HEK293 (cell line): Measurements from ENCODE around the gene FCHSD1.

Experiments
- BCL11A ChIP-seq: fragments of 450-650 bp; formaldehyde crosslinking; IDR thresholded peaks from 2 replicates; pipeline ENCODE4 v1.5.1; 2016; ENCODE audit warnings: low read depth, missing biosample characterization, missing genetic modification characterization
- ELK4 ChIP-seq: IDR thresholded peaks from 2 replicates; pipeline ENCODE4 v1.6.1; 2011; ENCODE audit warnings: mild to moderate bottlenecking, low read depth, low read length, borderline replicate concordance
- GFI1B ChIP-seq: fragments of 450-650 bp; formaldehyde crosslinking; IDR thresholded peaks from 2 replicates; pipeline ENCODE4 v1.5.1; 2016; ENCODE audit warnings: missing biosample characterization, missing genetic modification characterization
- GLI2 ChIP-seq: fragments of 450-650 bp; formaldehyde crosslinking; IDR thresholded peaks from 2 replicates; pipeline ENCODE4; 2017; ENCODE audit warnings: missing biosample characterization, missing genetic modification characterization, low read depth, borderline replicate concordance
- IKZF3 ChIP-seq: fragments of 450-650 bp; IDR thresholded peaks from 2 replicates; pipeline ENCODE4 v1.5.0; 2018; ENCODE audit warnings: missing biosample characterization, mild to moderate bottlenecking, missing genetic modification characterization, moderate library complexity
- KLF8 ChIP-seq: fragments of 450-650 bp; formaldehyde crosslinking; IDR thresholded peaks from 2 replicates; pipeline ENCODE4 v1.5.1; 2016; ENCODE audit warnings: missing biosample characterization, missing genetic modification characterization
- MZF1 ChIP-seq: fragments of 450-650 bp; formaldehyde crosslinking; IDR thresholded peaks from 2 replicates; pipeline ENCODE4 v1.5.1; 2017; ENCODE audit warnings: missing biosample characterization, missing genetic modification characterization, borderline replicate concordance
- OSR2 ChIP-seq: fragments of 450-650 bp; formaldehyde crosslinking; IDR thresholded peaks from 2 replicates; pipeline ENCODE4 v1.5.1; 2016; ENCODE audit warnings: missing biosample characterization, missing genetic modification characterization
- REPIN1 ChIP-seq: fragments of 450-650 bp; formaldehyde crosslinking; IDR thresholded peaks from 2 replicates; pipeline ENCODE4 v1.5.1; 2017; ENCODE audit warnings: missing biosample characterization, missing genetic modification characterization, low read depth
- SETDB1 ChIP-seq: IDR thresholded peaks from one replicate; pipeline ENCODE4 v1.6.1; 2017; ENCODE audit warnings: mild to moderate bottlenecking, low read length, moderate library complexity, mixed read lengths; ENCODE audit not compliant: insufficient read length
- TSHZ1 ChIP-seq: fragments of 450-650 bp; formaldehyde crosslinking; IDR thresholded peaks from 2 replicates; pipeline ENCODE4 v1.5.1; 2016; ENCODE audit warnings: missing biosample characterization, missing genetic modification characterization, borderline replicate concordance
- WT1 ChIP-seq: fragments of 450-650 bp; formaldehyde crosslinking; IDR thresholded peaks from 2 replicates; pipeline ENCODE4 v1.5.1; 2016; ENCODE audit warnings: missing biosample characterization, missing genetic modification characterization
- ZBTB20 ChIP-seq: fragments of 450-650 bp; formaldehyde crosslinking; IDR thresholded peaks from 2 replicates; pipeline ENCODE4 v1.5.1; 2016; ENCODE audit warnings: missing biosample characterization, missing genetic modification characterization
- ZBTB7A ChIP-seq: fragments of 450-650 bp; formaldehyde crosslinking; IDR thresholded peaks from 2 replicates; pipeline ENCODE4 v1.5.1; 2016; ENCODE audit warnings: low read depth, missing biosample characterization, missing genetic modification characterization
- ZNF10 ChIP-seq: fragments of 450-650 bp; formaldehyde crosslinking; IDR thresholded peaks from 2 replicates; pipeline ENCODE4 v1.5.1; 2017; ENCODE audit warnings: missing biosample characterization, missing genetic modification characterization
- ZNF121 ChIP-seq: fragments of 450-650 bp; formaldehyde crosslinking; IDR thresholded peaks from 2 replicates; pipeline ENCODE4 v1.5.1; 2016; ENCODE audit warnings: missing biosample characterization, missing genetic modification characterization
- ZNF140 ChIP-seq: fragments of 450-650 bp; formaldehyde crosslinking; IDR thresholded peaks from 2 replicates; pipeline ENCODE4 v1.5.1; 2016; ENCODE audit warnings: missing biosample characterization, missing genetic modification characterization
- ZNF155 ChIP-seq: fragments of 450-650 bp; formaldehyde crosslinking; IDR thresholded peaks from 2 replicates; pipeline ENCODE4 v1.5.1; 2016; ENCODE audit warnings: missing biosample characterization, missing genetic modification characterization
- ZNF184 ChIP-seq: fragments of 450-650 bp; IDR thresholded peaks from 2 replicates; pipeline ENCODE4 v1.5.1; 2018; ENCODE audit warnings: missing biosample characterization, mild to moderate bottlenecking, missing genetic modification characterization
- ZNF214 ChIP-seq: fragments of 450-650 bp; formaldehyde crosslinking; IDR thresholded peaks from 2 replicates; pipeline ENCODE4 v1.5.1; 2017; ENCODE audit warnings: missing biosample characterization, mild to moderate bottlenecking, missing genetic modification characterization, borderline replicate concordance
- ZNF221 ChIP-seq: fragments of 450-650 bp; formaldehyde crosslinking; IDR thresholded peaks from 2 replicates; pipeline ENCODE4 v1.5.1; 2017; ENCODE audit warnings: missing biosample characterization, missing genetic modification characterization, borderline replicate concordance
- ZNF37A ChIP-seq: fragments of 450-650 bp; IDR thresholded peaks from 2 replicates; pipeline ENCODE4 v1.5.1; 2018; ENCODE audit warnings: missing biosample characterization, missing genetic modification characterization
- ZNF426 ChIP-seq: fragments of 450-650 bp; formaldehyde crosslinking; IDR thresholded peaks from 2 replicates; pipeline ENCODE4 v1.5.1; 2017; ENCODE audit warnings: missing biosample characterization, missing genetic modification characterization, mild to moderate bottlenecking, inconsistent platforms, moderate library complexity
- ZNF473 ChIP-seq: fragments of 450-650 bp; formaldehyde crosslinking; IDR thresholded peaks from 2 replicates; pipeline ENCODE4 v1.5.1; 2017; ENCODE audit warnings: missing biosample characterization, missing genetic modification characterization
- ZNF501 ChIP-seq: fragments of 450-650 bp; formaldehyde crosslinking; IDR thresholded peaks from 2 replicates; pipeline ENCODE4 v1.5.1; 2016; ENCODE audit warnings: missing biosample characterization, missing genetic modification characterization
- ZNF521 ChIP-seq: fragments of 450-650 bp; formaldehyde crosslinking; IDR thresholded peaks from 2 replicates; pipeline ENCODE4 v1.5.1; 2017; ENCODE audit warnings: missing biosample characterization, mild to moderate bottlenecking, missing genetic modification characterization
- ZNF530 ChIP-seq: fragments of 450-650 bp; formaldehyde crosslinking; IDR thresholded peaks from 2 replicates; pipeline ENCODE4 v1.5.1; 2016; ENCODE audit warnings: low read depth, missing biosample characterization, missing genetic modification characterization
- ZNF544 ChIP-seq: fragments of 450-650 bp; formaldehyde crosslinking; IDR thresholded peaks from 2 replicates; pipeline ENCODE4 v1.5.0; 2017; ENCODE audit warnings: missing biosample characterization, missing genetic modification characterization
- ZNF549 ChIP-seq: fragments of 450-650 bp; IDR thresholded peaks from 2 replicates; pipeline ENCODE4 v1.5.1; 2018; ENCODE audit warnings: missing biosample characterization, missing genetic modification characterization, mild to moderate bottlenecking, inconsistent platforms, moderate library complexity
- ZNF555 ChIP-seq: fragments of 450-650 bp; formaldehyde crosslinking; conservative IDR thresholded peaks from 2 replicates; pipeline ENCODE4 v1.5.1; 2017; ENCODE audit warnings: missing biosample characterization, mild to moderate bottlenecking, missing genetic modification characterization, inconsistent platforms
- ZNF585B ChIP-seq: fragments of 450-650 bp; formaldehyde crosslinking; IDR thresholded peaks from 2 replicates; pipeline ENCODE4 v1.5.1; 2016; ENCODE audit warnings: missing biosample characterization, missing genetic modification characterization
- ZNF600 ChIP-seq: fragments of 450-650 bp; formaldehyde crosslinking; IDR thresholded peaks from 2 replicates; pipeline ENCODE4 v1.5.1; 2016; ENCODE audit warnings: missing biosample characterization, missing genetic modification characterization
- ZNF621 ChIP-seq: fragments of 450-650 bp; formaldehyde crosslinking; IDR thresholded peaks from 2 replicates; pipeline ENCODE4 v1.5.1; 2017; ENCODE audit warnings: missing biosample characterization, missing genetic modification characterization
- ZNF658 ChIP-seq: fragments of 450-650 bp; formaldehyde crosslinking; IDR thresholded peaks from 2 replicates; pipeline ENCODE4; 2016; ENCODE audit warnings: missing biosample characterization, missing genetic modification characterization
- ZNF701 ChIP-seq: fragments of 450-650 bp; formaldehyde crosslinking; IDR thresholded peaks from 2 replicates; pipeline ENCODE4 v1.5.1; 2016; ENCODE audit warnings: missing biosample characterization, missing genetic modification characterization
- ZNF830 ChIP-seq: fragments of 450-650 bp; IDR thresholded peaks from 2 replicates; pipeline ENCODE4 v1.5.0; 2018; ENCODE audit warnings: missing biosample characterization, missing genetic modification characterization, low read depth, mild to moderate bottlenecking, moderate library complexity
- ZSCAN18 ChIP-seq: fragments of 450-650 bp; formaldehyde crosslinking; IDR thresholded peaks from 2 replicates; pipeline ENCODE4 v1.5.1; 2016; ENCODE audit warnings: missing biosample characterization, missing genetic modification characterization

Gene FCHSD1

GRCh38 chr5:141618804-141619554 is 32.2 kb downstream of the FCHSD1 start, which contains the start of gene DIAPH1 (continued):
- TF ChIP-seq TSHZ1: peak; percentile 68; the same call in 1 of the 2 replicates
- 0 out of 2 replicates have a peak, but pooled peaks have one; percentile 38 for TF ChIP-seq ZNF121
- TF ChIP-seq ZNF830 (tag by site-specific recombination): no peak
- TF ChIP-seq ZNF221: no peak
- TF ChIP-seq BCL11A (tag by site-specific recombination): peak; percentile 52; the same call in 1 of the 2 replicates
- TF ChIP-seq GFI1B (tag by site-specific recombination): no peak
- TF ChIP-seq ZNF530 (tag by site-specific recombination): no peak
- no peak for TF ChIP-seq ZNF585B
- no peak for TF ChIP-seq ZNF155 (tag by site-specific recombination)
- TF ChIP-seq ZNF10 (tag by site-specific recombination): 0 out of 2 replicates have a peak, but pooled peaks have one; percentile 45
- TF ChIP-seq GLI2: no peak
- TF ChIP-seq ZNF426 (tag by site-specific recombination): no peak
- no peak for TF ChIP-seq ZNF544 (tag by site-specific recombination)
- peak; percentile 82 for TF ChIP-seq OSR2 (tag by site-specific recombination)
- TF ChIP-seq ZNF549 (tag by site-specific recombination): 0 out of 2 replicates have a peak, but pooled peaks have one; percentile 38
- no peak for TF ChIP-seq MZF1 (tag by site-specific recombination)
- no peak for TF ChIP-seq ZNF473 (tag by site-specific recombination)
- TF ChIP-seq ZSCAN18: no peak
- TF ChIP-seq WT1 (tag by site-specific recombination): peak; percentile 57
- TF ChIP-seq ZBTB7A (tag by site-specific recombination): peak; percentile 90; the same call in 1 of the 2 replicates
- no peak for TF ChIP-seq ZNF521 (tag by site-specific recombination)
- peak; percentile 98 for TF ChIP-seq KLF8 (tag by site-specific recombination)
- no peak for TF ChIP-seq ZNF37A
- TF ChIP-seq ZBTB20 (tag by site-specific recombination): no peak
- no peak for TF ChIP-seq ZNF621 (tag by site-specific recombination)
- TF ChIP-seq REPIN1: no peak
- no peak for TF ChIP-seq ZNF555
- TF ChIP-seq ZNF140 (tag by site-specific recombination): no peak
- TF ChIP-seq ZNF701 (tag by site-specific recombination): no peak
- TF ChIP-seq ELK4: no peak; the same call in 1 of the 2 replicates
- no peak for TF ChIP-seq ZNF658 (tag by site-specific recombination)
- TF ChIP-seq ZNF600: no peak
- peak; percentile 53; the same call in 1 of the 2 replicates for TF ChIP-seq ZNF184 (tag by site-specific recombination)
- no peak for TF ChIP-seq ZNF214
- TF ChIP-seq SETDB1: no peak
- TF ChIP-seq IKZF3 (tag by site-specific recombination): peak; percentile 50
- peak; percentile 85; the same call in 1 of the 2 replicates for TF ChIP-seq ZNF501 (tag by site-specific recombination)
